ENCODE measurements around the gene NUMA1.

DNA sequence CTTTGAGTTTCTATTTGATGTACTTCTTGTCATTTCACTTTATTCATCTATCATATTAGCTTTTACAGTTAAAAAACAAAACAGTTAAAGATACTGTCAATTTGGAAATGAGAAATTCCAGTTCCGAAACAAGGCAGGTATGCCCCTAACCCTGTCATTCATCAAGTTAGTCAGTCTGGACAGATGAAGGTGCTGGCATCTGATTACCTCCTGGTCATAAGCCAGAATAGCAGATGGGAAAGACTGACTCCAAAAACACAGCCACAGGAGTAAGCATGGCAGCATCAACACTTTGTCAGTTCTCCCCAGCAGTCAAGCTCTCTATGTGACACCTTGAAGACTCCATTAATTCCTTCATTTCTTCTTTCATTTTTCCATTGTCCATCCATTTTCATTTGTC, 4.6 kb upstream of the NUMA1 start:
- TF ChIP-seq CTCF (IDR thresholded peaks at IDR 0.05 in 4 of 5, conservative IDR thresholded peaks at IDR 0.05 in 1 of 5), result no peak
- no peak for TF ChIP-seq POLR2A (IDR thresholded peaks at IDR 0.05)

All from gastrocnemius medialis (tissue), 4 donors.